HEK293 (cell line): ENCODE results near the gene TMEM134.

ENCODE experiments used
- CTCF ChIA-PET: fragments of 350-600 bp; formaldehyde crosslinking; extraction: SDS; loops from one replicate; lab custom pipeline; 2021; ENCODE audit warnings: antibody characterized with exemption; lab: Yijun Ruan, JAX
- POLR2A ChIA-PET: fragments of 300-600 bp; formaldehyde crosslinking; extraction: SDS; loops from one replicate; lab custom pipeline; 2020; ENCODE audit warnings: antibody characterized with exemption, inconsistent platforms; lab: Yijun Ruan, JAX
- H3K27ac ChIP-seq: fragments of 200-500 bp; sonication (Bioruptor generic); 2 replicates; pipeline ENCODE4 v1.5.1; 2014; ENCODE audit warnings: low read depth, low read length, control low read depth, inconsistent platforms; ENCODE audit errors: extremely low read depth
- H3K36me3 ChIP-seq, 2 experiments: fragments of 200-500 bp in 1 of 2; sonication (Bioruptor generic) in 1 of 2; 1 replicate in 1 of 2; 2 replicates in 1 of 2; pipeline ENCODE4 v1.5.1; 2014 to 2017; ENCODE audit warnings: inconsistent platforms in 2 of 2, low read length in 2 of 2; ENCODE audit not compliant: control insufficient read depth in 2 of 2, insufficient read depth in 1 of 2
- H3K4me1 ChIP-seq: fragments of 200-500 bp; sonication (Bioruptor generic); 2 replicates; pipeline ENCODE4 v1.5.1; 2014; ENCODE audit warnings: mild to moderate bottlenecking, low read length, inconsistent platforms; ENCODE audit not compliant: control insufficient read depth, insufficient read depth
- H3K4me3 ChIP-seq: 2 replicates; pipeline ENCODE4 v1.5.1; 2011; ENCODE audit warnings: low read depth, mild to moderate bottlenecking, control low read depth, low read length, moderate library complexity
- H3K9me3 ChIP-seq: fragments of 200-500 bp; sonication (Bioruptor generic); 2 replicates; pipeline ENCODE4 v1.5.1; 2014; ENCODE audit warnings: low read depth, low read length, inconsistent platforms; ENCODE audit not compliant: control insufficient read depth, insufficient read depth
- BCL11B ChIP-seq: fragments of 450-650 bp; formaldehyde crosslinking; IDR thresholded peaks from 2 replicates; pipeline ENCODE4 v1.5.1; 2016; ENCODE audit warnings: low read depth, missing biosample characterization, missing genetic modification characterization
- IKZF3 ChIP-seq: fragments of 450-650 bp; IDR thresholded peaks from 2 replicates; pipeline ENCODE4 v1.5.0; 2018; ENCODE audit warnings: missing biosample characterization, mild to moderate bottlenecking, missing genetic modification characterization, moderate library complexity
- PRDM4 ChIP-seq: fragments of 450-650 bp; formaldehyde crosslinking; IDR thresholded peaks from 2 replicates; pipeline ENCODE4 v1.5.1; 2017; ENCODE audit warnings: missing biosample characterization, missing genetic modification characterization
- SCRT1 ChIP-seq: fragments of 450-650 bp; formaldehyde crosslinking; IDR thresholded peaks from 2 replicates; pipeline ENCODE4 v1.5.1; 2016; ENCODE audit warnings: missing biosample characterization, missing genetic modification characterization, borderline replicate concordance
- SP2 ChIP-seq: fragments of 450-650 bp; formaldehyde crosslinking; IDR thresholded peaks from 2 replicates; pipeline ENCODE4 v1.5.1; 2016; ENCODE audit warnings: missing biosample characterization, missing genetic modification characterization
- YY1 ChIP-seq: fragments of 450-650 bp; formaldehyde crosslinking; IDR thresholded peaks from 2 replicates; pipeline ENCODE4 v1.5.1; 2018; ENCODE audit warnings: missing biosample characterization, missing genetic modification characterization
- ZBTB26 ChIP-seq: fragments of 450-650 bp; formaldehyde crosslinking; optimal IDR thresholded peaks from 2 replicates; pipeline ENCODE3; 2016; ENCODE audit warnings: missing biosample characterization, mild to moderate bottlenecking, missing genetic modification characterization
- ZBTB6 ChIP-seq: fragments of 450-650 bp; formaldehyde crosslinking; IDR thresholded peaks from 2 replicates; pipeline ENCODE4 v1.5.1; 2017; ENCODE audit warnings: missing biosample characterization, missing genetic modification characterization
- ZBTB7A ChIP-seq: fragments of 450-650 bp; formaldehyde crosslinking; IDR thresholded peaks from 2 replicates; pipeline ENCODE4 v1.5.1; 2016; ENCODE audit warnings: low read depth, missing biosample characterization, missing genetic modification characterization
- ZFHX2 ChIP-seq: fragments of 450-650 bp; formaldehyde crosslinking; conservative IDR thresholded peaks from 2 replicates; pipeline ENCODE4 v1.5.1; 2016; ENCODE audit warnings: missing biosample characterization, missing genetic modification characterization
- ZFP41 ChIP-seq: fragments of 450-650 bp; formaldehyde crosslinking; IDR thresholded peaks from 2 replicates; pipeline ENCODE4 v1.5.1; 2016; ENCODE audit warnings: missing biosample characterization, missing genetic modification characterization, borderline replicate concordance
- ZNF184 ChIP-seq: fragments of 450-650 bp; IDR thresholded peaks from 2 replicates; pipeline ENCODE4 v1.5.1; 2018; ENCODE audit warnings: missing biosample characterization, mild to moderate bottlenecking, missing genetic modification characterization
- ZNF202 ChIP-seq: fragments of 450-650 bp; formaldehyde crosslinking; IDR thresholded peaks from 2 replicates; pipeline ENCODE4 v1.5.1; 2016; ENCODE audit warnings: missing biosample characterization, missing genetic modification characterization, borderline replicate concordance
- ZNF274 ChIP-seq, 2 experiments: fragments of 200-500 bp in 1 of 2; fragments of 450-650 bp in 1 of 2; sonication (Bioruptor generic) in 1 of 2; formaldehyde crosslinking in 1 of 2; IDR thresholded peaks; 2 replicates each; pipeline versions ENCODE4 v1.5.1 to v1.6.1; 2014 to 2016; ENCODE audit warnings: borderline replicate concordance in 1 of 2, inconsistent platforms in 1 of 2, low read length in 1 of 2, missing biosample characterization in 1 of 2, missing genetic modification characterization in 1 of 2
- ZNF292 ChIP-seq: fragments of 450-650 bp; formaldehyde crosslinking; IDR thresholded peaks from 2 replicates; pipeline ENCODE4 v1.5.1; 2016; ENCODE audit warnings: low read depth, missing biosample characterization, missing genetic modification characterization, borderline replicate concordance
- ZNF391 ChIP-seq: fragments of 450-650 bp; formaldehyde crosslinking; IDR thresholded peaks from 2 replicates; pipeline ENCODE4 v1.5.1; 2016; ENCODE audit warnings: low read depth, missing biosample characterization, missing genetic modification characterization, borderline replicate concordance
- ZNF394 ChIP-seq: fragments of 450-650 bp; formaldehyde crosslinking; IDR thresholded peaks from 2 replicates; pipeline ENCODE4 v1.5.1; 2016; ENCODE audit warnings: missing biosample characterization, missing genetic modification characterization, mild to moderate bottlenecking, moderate library complexity, borderline replicate concordance
- ZNF416 ChIP-seq: fragments of 450-650 bp; formaldehyde crosslinking; IDR thresholded peaks from 2 replicates; pipeline ENCODE4 v1.5.1; 2016; ENCODE audit warnings: missing biosample characterization, missing genetic modification characterization
- ZNF549 ChIP-seq: fragments of 450-650 bp; IDR thresholded peaks from 2 replicates; pipeline ENCODE4 v1.5.1; 2018; ENCODE audit warnings: missing biosample characterization, missing genetic modification characterization, mild to moderate bottlenecking, inconsistent platforms, moderate library complexity
- ZNF704 ChIP-seq: fragments of 450-650 bp; formaldehyde crosslinking; IDR thresholded peaks from 2 replicates; pipeline ENCODE4 v1.5.1; 2016; ENCODE audit warnings: missing biosample characterization, missing genetic modification characterization
- ZNF76 ChIP-seq: fragments of 450-650 bp; formaldehyde crosslinking; IDR thresholded peaks from 2 replicates; pipeline ENCODE4; 2016; ENCODE audit warnings: low read depth, missing biosample characterization, missing genetic modification characterization, borderline replicate concordance
- ZNF791 ChIP-seq: fragments of 450-650 bp; formaldehyde crosslinking; IDR thresholded peaks from 2 replicates; pipeline ENCODE4 v1.5.1; 2016; ENCODE audit warnings: missing biosample characterization, missing genetic modification characterization
- TF ChIP-seq, protein P1 (sequence below): fragments of 450-650 bp; formaldehyde crosslinking; IDR thresholded peaks from 2 replicates; pipeline ENCODE4 v1.5.1; 2016; ENCODE audit warnings: missing biosample characterization, missing genetic modification characterization
- TF ChIP-seq, protein P2 (sequence below): fragments of 450-650 bp; formaldehyde crosslinking; IDR thresholded peaks from 2 replicates; pipeline ENCODE4 v1.5.1; 2016; ENCODE audit warnings: missing biosample characterization, missing genetic modification characterization

TMEM134 gene, protein sequence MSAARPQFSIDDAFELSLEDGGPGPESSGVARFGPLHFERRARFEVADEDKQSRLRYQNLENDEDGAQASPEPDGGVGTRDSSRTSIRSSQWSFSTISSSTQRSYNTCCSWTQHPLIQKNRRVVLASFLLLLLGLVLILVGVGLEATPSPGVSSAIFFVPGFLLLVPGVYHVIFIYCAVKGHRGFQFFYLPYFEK

GRCh38 chr11:67468759-67469507 lies at the start of gene TMEM134:
TSS of gene TMEM134 (minus strand) at chr11:67469251. CDS start at chr11:67469192, 59 bp downstream.
- H3K4me3 ChIP-seq = peak within 1 kb of the TSS; percentile 71
- H3K9me3 ChIP-seq = no peaks in the 10 kb centered on the region
- CTCF ChIA-PET = interaction anchor here (1.4 to 1.9 kb wide), 3 partner anchors 68 to 80 kb away, joined by 7 to 10 read pairs (median 10); partner anchors contain the start of gene PPP1CA
- H3K4me1 ChIP-seq = no peaks in the 10 kb centered on the region; the same call in 1 of the 2 replicates
- H3K27ac ChIP-seq = peak within 1 kb of the TSS; percentile 47; the same call in 1 of the 2 replicates
- POLR2A ChIA-PET = interaction anchor here (0.5 to 2.8 kb wide), 11 partner anchors 9 to 115 kb away, joined by 3 to 23 read pairs (median 5); partner anchors contain the start of genes AIP, GSTP1, PITPNM1 and PPP1CA
- H3K36me3 ChIP-seq = no peaks in the 10 kb centered on the region
- TF ChIP-seq ZNF391 = no peak; the same call in 1 of the 2 replicates
- TF ChIP-seq SP2 (tag by site-specific recombination) = peak; percentile 84
- peak; percentile 88; the same call in 1 of the 2 replicates for TF ChIP-seq BCL11B
- no peak for TF ChIP-seq ZNF76 (tag by site-specific recombination)
- TF ChIP-seq SCRT1 (tag by site-specific recombination) = no peak
- TF ChIP-seq, protein P1, sequence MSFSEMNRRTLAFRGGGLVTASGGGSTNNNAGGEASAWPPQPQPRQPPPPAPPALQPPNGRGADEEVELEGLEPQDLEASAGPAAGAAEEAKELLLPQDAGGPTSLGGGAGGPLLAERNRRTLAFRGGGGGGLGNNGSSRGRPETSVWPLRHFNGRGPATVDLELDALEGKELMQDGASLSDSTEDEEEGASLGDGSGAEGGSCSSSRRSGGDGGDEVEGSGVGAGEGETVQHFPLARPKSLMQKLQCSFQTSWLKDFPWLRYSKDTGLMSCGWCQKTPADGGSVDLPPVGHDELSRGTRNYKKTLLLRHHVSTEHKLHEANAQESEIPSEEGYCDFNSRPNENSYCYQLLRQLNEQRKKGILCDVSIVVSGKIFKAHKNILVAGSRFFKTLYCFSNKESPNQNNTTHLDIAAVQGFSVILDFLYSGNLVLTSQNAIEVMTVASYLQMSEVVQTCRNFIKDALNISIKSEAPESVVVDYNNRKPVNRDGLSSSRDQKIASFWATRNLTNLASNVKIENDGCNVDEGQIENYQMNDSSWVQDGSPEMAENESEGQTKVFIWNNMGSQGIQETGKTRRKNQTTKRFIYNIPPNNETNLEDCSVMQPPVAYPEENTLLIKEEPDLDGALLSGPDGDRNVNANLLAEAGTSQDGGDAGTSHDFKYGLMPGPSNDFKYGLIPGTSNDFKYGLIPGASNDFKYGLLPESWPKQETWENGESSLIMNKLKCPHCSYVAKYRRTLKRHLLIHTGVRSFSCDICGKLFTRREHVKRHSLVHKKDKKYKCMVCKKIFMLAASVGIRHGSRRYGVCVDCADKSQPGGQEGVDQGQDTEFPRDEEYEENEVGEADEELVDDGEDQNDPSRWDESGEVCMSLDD (tag by site-specific recombination) = no peak
- no peak for TF ChIP-seq ZFP41 (tag by site-specific recombination)
- no peak for TF ChIP-seq ZNF202 (tag by site-specific recombination)
- TF ChIP-seq ZNF274 (IDR thresholded peaks at IDR 0.05; ENCODE audit: low read length) = no peak
- TF ChIP-seq ZNF274 (tag by site-specific recombination; IDR thresholded peaks at IDR 0.05; ENCODE audit: borderline replicate concordance) = no peak
- peak; percentile 83 for TF ChIP-seq ZBTB26 (tag by site-specific recombination)
- TF ChIP-seq ZNF791 = no peak
- no peak for TF ChIP-seq ZNF184 (tag by site-specific recombination)
- no peak for TF ChIP-seq ZNF549 (tag by site-specific recombination)
- peak; percentile 39; the same call in 1 of the 2 replicates for TF ChIP-seq IKZF3 (tag by site-specific recombination)
- no peak for TF ChIP-seq PRDM4 (tag by site-specific recombination)
- no peak for TF ChIP-seq ZNF416 (tag by site-specific recombination)
- TF ChIP-seq, protein P2, sequence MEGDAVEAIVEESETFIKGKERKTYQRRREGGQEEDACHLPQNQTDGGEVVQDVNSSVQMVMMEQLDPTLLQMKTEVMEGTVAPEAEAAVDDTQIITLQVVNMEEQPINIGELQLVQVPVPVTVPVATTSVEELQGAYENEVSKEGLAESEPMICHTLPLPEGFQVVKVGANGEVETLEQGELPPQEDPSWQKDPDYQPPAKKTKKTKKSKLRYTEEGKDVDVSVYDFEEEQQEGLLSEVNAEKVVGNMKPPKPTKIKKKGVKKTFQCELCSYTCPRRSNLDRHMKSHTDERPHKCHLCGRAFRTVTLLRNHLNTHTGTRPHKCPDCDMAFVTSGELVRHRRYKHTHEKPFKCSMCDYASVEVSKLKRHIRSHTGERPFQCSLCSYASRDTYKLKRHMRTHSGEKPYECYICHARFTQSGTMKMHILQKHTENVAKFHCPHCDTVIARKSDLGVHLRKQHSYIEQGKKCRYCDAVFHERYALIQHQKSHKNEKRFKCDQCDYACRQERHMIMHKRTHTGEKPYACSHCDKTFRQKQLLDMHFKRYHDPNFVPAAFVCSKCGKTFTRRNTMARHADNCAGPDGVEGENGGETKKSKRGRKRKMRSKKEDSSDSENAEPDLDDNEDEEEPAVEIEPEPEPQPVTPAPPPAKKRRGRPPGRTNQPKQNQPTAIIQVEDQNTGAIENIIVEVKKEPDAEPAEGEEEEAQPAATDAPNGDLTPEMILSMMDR (tag by site-specific recombination) = peak; percentile 64
- no peak for TF ChIP-seq ZNF292 (tag by site-specific recombination)
- TF ChIP-seq YY1 (tag by site-specific recombination) = peak; percentile 54
- peak; percentile 64; the same call in 1 of the 2 replicates for TF ChIP-seq ZBTB6 (tag by site-specific recombination)
- TF ChIP-seq ZBTB7A (tag by site-specific recombination) = no peak
- 0 out of 2 replicates have a peak, but pooled peaks have one; percentile 43 for TF ChIP-seq ZFHX2 (tag by site-specific recombination)
- TF ChIP-seq ZNF704 = no peak
- no peak for TF ChIP-seq ZNF394
